Naive thymus-derived CD8-positive, alpha-beta T cell (primary cell): ENCODE measurements around the gene TMSB15B. TPM values are rescaled to one million over a fixed set of nuclear protein-coding genes. Genes with fewer than 3 reads are reported as not detected.
"Not testable (repeated sequence)": the region's sequence is repeated elsewhere in the genome, so short reads cannot be mapped to it uniquely, and the experiment has no call there.

Experiments
- ATAC-seq, 2 donors: fragments of 150-1000 bp; cut with Tn5 transposase in 1 of 2; sonication (Bioruptor Pico), chemical (Tn5 transposase) in 1 of 2; 1 replicate in 1 of 2; 2 replicates in 1 of 2; pipeline ENCODE4 v1.10.0; 2021; ENCODE audit warnings: mild to moderate bottlenecking in 2 of 2, moderate library complexity in 2 of 2
- POLR2A ChIA-PET: fragments of 350-600 bp; sonication (Branson Sonifier 250); formaldehyde crosslinking; loops from one replicate; lab custom pipeline; 2021; ENCODE audit warnings: antibody characterized with exemption; lab: Charles Lee
- DNase-seq, 10 donors: peaks; one replicate each; pipeline versions ENCODE4 v3.0.0 to v3.0.0-alpha.2; 2020 to 2022
- H3K27ac Mint-ChIP-seq, 10 donors: one replicate each; pipeline ENCODE4 v1.8.0; 2020 to 2022; ENCODE audit warnings: mild to moderate bottlenecking in 10 of 10, mixed read lengths in 10 of 10, moderate library complexity in 4 of 10, inconsistent platforms in 1 of 10
- H3K27me3 Mint-ChIP-seq, 5 donors: one replicate each; pipeline ENCODE4 v1.8.0; 2021 to 2022; ENCODE audit warnings: mixed read lengths in 5 of 5
- H3K36me3 Mint-ChIP-seq, 3 donors: one replicate each; pipeline ENCODE4 v1.8.0; 2020 to 2022; ENCODE audit warnings: mixed read lengths in 3 of 3, mild to moderate bottlenecking in 2 of 3, inconsistent platforms in 1 of 3
- H3K4me1 Mint-ChIP-seq, 4 donors: one replicate each; pipeline ENCODE4 v1.8.0; 2021 to 2022; ENCODE audit warnings: mixed read lengths in 4 of 4
- H3K4me3 Mint-ChIP-seq, 10 donors: one replicate each; pipeline ENCODE4 v1.8.0; 2020 to 2022; ENCODE audit warnings: mild to moderate bottlenecking in 10 of 10, mixed read lengths in 10 of 10, moderate library complexity in 6 of 10, inconsistent platforms in 1 of 10
- H3K9me3 Mint-ChIP-seq, 9 donors: one replicate each; pipeline ENCODE4 v1.8.0; 2020 to 2022; ENCODE audit warnings: mixed read lengths in 9 of 9, mild to moderate bottlenecking in 3 of 9, inconsistent platforms in 1 of 9, moderate library complexity in 1 of 9
- polyA plus RNA-seq, 3 donors: library from polyadenylated mRNA; unstranded; fragments of 300-500 nt; fragmentation: Illumina TruSeq; gene quantifications; one replicate each; pipeline ENCODE4 v1.2.3, GENCODE V29; 2021
- total RNA-seq, 8 experiments: library from RNA in 2 of 8; stranded (reverse) in 2 of 8; gene quantifications; one replicate each; pipeline ENCODE4 v1.2.3 and lab custom pipeline; 2021 to 2026

TMSB15B gene
- total and polyA plus RNA-seq, 5 experiments from 2014 or later, result 6.1 to 11.8 (median 9.5) TPM

GRCh38 chrX:103953353-103953752 is 9.1 kb upstream of the TMSB15B start:
- POLR2A ChIA-PET, result no interaction called here
- Mint-ChIP-seq H3K9me3 (peaks cover 0 to 3% (median 0%) of the 10 kb centered on the region in 9 donors), H3K4me1 (no peaks in the 10 kb centered on the region), H3K27ac (no peak overlapping the region), H3K27me3 (no peaks in the 10 kb centered on the region), H3K36me3 (no peaks in the 10 kb centered on the region), H3K4me3 (no peak overlapping the region)
- ATAC-seq (no peak), DNase-seq (no peak)

GRCh38 chrX:103954259-103954658 is 8.2 kb upstream of the TMSB15B start:
- Mint-ChIP-seq H3K4me1 (no peaks in the 10 kb centered on the region), H3K4me3 (no peak overlapping the region), H3K27ac (no peak overlapping the region), H3K36me3 (no peaks in the 10 kb centered on the region), H3K27me3 (no peaks in the 10 kb centered on the region), H3K9me3 (peaks cover 0 to 3% (median 0%) of the 10 kb centered on the region in 9 donors)
- POLR2A ChIA-PET, result no interaction called here
- no peak for DNase-seq
- ATAC-seq, result no peak

- H3K4me3 Mint-ChIP-seq, H3K27ac Mint-ChIP-seq, H3K9me3 Mint-ChIP-seq, POLR2A ChIA-PET, H3K27me3 Mint-ChIP-seq, DNase-seq, ATAC-seq, H3K4me1 Mint-ChIP-seq, H3K36me3 Mint-ChIP-seq: not testable (repeated sequence)
These were observed 1.8 kb upstream of the TMSB15B start for GRCh38 chrX:103960599-103960998.

- H3K9me3 Mint-ChIP-seq, ATAC-seq, H3K27me3 Mint-ChIP-seq, H3K36me3 Mint-ChIP-seq, H3K4me1 Mint-ChIP-seq, H3K4me3 Mint-ChIP-seq, POLR2A ChIA-PET, DNase-seq, H3K27ac Mint-ChIP-seq: not testable (repeated sequence)
These were observed 21.1 kb downstream of the TMSB15B start for GRCh38 chrX:103983508-103983907.

- Mint-ChIP-seq H3K27me3 (peaks cover 0 to 3% (median 1%) of the 10 kb centered on the region in 5 donors), H3K9me3 (no peaks in the 10 kb centered on the region), H3K4me3 (no peak overlapping the region), H3K27ac (no peak overlapping the region), H3K36me3 (no peaks in the 10 kb centered on the region), H3K4me1 (no peaks in the 10 kb centered on the region)
- POLR2A ChIA-PET, result no interaction called here
- DNase-seq, result no peak
- ATAC-seq, result no peak
These were observed 36.8 kb downstream of the TMSB15B start for GRCh38 chrX:103999234-103999633.

GRCh38 chrX:104008831-104009230 is 46.4 kb downstream of the TMSB15B start:
- Mint-ChIP-seq H3K9me3 (no peaks in the 10 kb centered on the region), H3K27ac (no peak overlapping the region), H3K36me3 (no peaks in the 10 kb centered on the region), H3K4me3 (no peak overlapping the region), H3K27me3 (peaks cover 0 to 11% (median 1%) of the 10 kb centered on the region in 5 donors), H3K4me1 (no peaks in the 10 kb centered on the region)
- ATAC-seq (no peak), DNase-seq (no peak)
- POLR2A ChIA-PET, result no interaction called here

GRCh38 chrX:104013158-104013557 is 50.7 kb downstream of the TMSB15B start:
- DNase-seq, result no peak
- POLR2A ChIA-PET, result no interaction called here
- no peaks in the 10 kb centered on the region for H3K36me3 Mint-ChIP-seq
- ATAC-seq, result no peak
- no peaks in the 10 kb centered on the region for H3K4me1 Mint-ChIP-seq
- no peak overlapping the region for H3K4me3 Mint-ChIP-seq
- H3K27ac Mint-ChIP-seq, result no peak overlapping the region
- no peaks in the 10 kb centered on the region for H3K9me3 Mint-ChIP-seq
- H3K27me3 Mint-ChIP-seq, result peaks cover 0 to 4% (median 0%) of the 10 kb centered on the region in 5 donors

GRCh38 chrX:104013606-104014005 is 51.2 kb downstream of the TMSB15B start, which contains the start of gene H2BW1:
TSS of gene H2BW1 (minus strand) at chrX:104013708. CDS start at chrX:104013576, 132 bp downstream.
- no peaks in the 10 kb centered on the region for H3K4me1 Mint-ChIP-seq
- no peak within 1 kb of the TSS for H3K4me3 Mint-ChIP-seq
- ATAC-seq, result no peak
- H3K27ac Mint-ChIP-seq, result no peak within 1 kb of the TSS
- POLR2A ChIA-PET, result no interaction called here
- no peak for DNase-seq
- no peaks in the 10 kb centered on the region for H3K36me3 Mint-ChIP-seq
- H3K27me3 Mint-ChIP-seq, result peaks cover 0 to 4% (median 0%) of the 10 kb centered on the region in 5 donors
- no peaks in the 10 kb centered on the region for H3K9me3 Mint-ChIP-seq

- H3K4me3 Mint-ChIP-seq, DNase-seq, ATAC-seq, H3K27me3 Mint-ChIP-seq, H3K36me3 Mint-ChIP-seq, H3K9me3 Mint-ChIP-seq, H3K27ac Mint-ChIP-seq, POLR2A ChIA-PET, H3K4me1 Mint-ChIP-seq: not testable (repeated sequence)
These were observed 53.1 kb downstream of the TMSB15B start for GRCh38 chrX:104015576-104015975.

Other genes with a start within 250 kb of the TMSB15B start
- not detected for gene PLP1, start 185.8 kb upstream of the TMSB15B start, total RNA-seq
- not detected for gene PLP1, start 185.8 kb upstream of the TMSB15B start, polyA plus RNA-seq
- gene RAB9B, start 130.4 kb upstream of the TMSB15B start, total RNA-seq, result under 1 TPM; 0.49 to 0.52 TPM
- under 1 TPM in 2 of 3 donors, not detected in 1; 0.14 to 0.69 TPM for gene RAB9B, start 130.4 kb upstream of the TMSB15B start, polyA plus RNA-seq
- not detected for gene H2BW1, start 51.1 kb downstream of the TMSB15B start, total RNA-seq
- not detected for gene H2BW1, start 51.1 kb downstream of the TMSB15B start, polyA plus RNA-seq
- not detected for gene H2BW2, start 77.3 kb downstream of the TMSB15B start, total RNA-seq
- not detected for gene H2BW2, start 77.3 kb downstream of the TMSB15B start, polyA plus RNA-seq
- 1 to 10 TPM; 5.3 to 5.4 TPM for gene TMSB15C, start 113.6 kb downstream of the TMSB15B start, total RNA-seq
- under 1 TPM; 0.86 to 0.99 (median 0.94) TPM for gene TMSB15C, start 113.6 kb downstream of the TMSB15B start, polyA plus RNA-seq
- gene ZCCHC18, start 149.9 kb downstream of the TMSB15B start, total RNA-seq, result 10 to 100 TPM; 24.2 to 26.2 TPM
- gene ZCCHC18, start 149.9 kb downstream of the TMSB15B start, polyA plus RNA-seq, result 1 to 10 TPM; 1.9 to 6.0 (median 3.4) TPM
- 10 to 100 TPM; 27.3 to 28.9 TPM for gene SLC25A53, start 194.4 kb downstream of the TMSB15B start, total RNA-seq
- gene SLC25A53, start 194.4 kb downstream of the TMSB15B start, polyA plus RNA-seq, result 10 to 100 TPM in 1 of 3 donors, 1 to 10 TPM in 2; 8.5 to 10.0 (median 9.8) TPM
- gene FAM199X, start 203.8 kb downstream of the TMSB15B start, total RNA-seq, result 10 to 100 TPM; 19.9 to 21.4 TPM
- 1 to 10 TPM; 7.6 to 8.7 (median 8.4) TPM for gene FAM199X, start 203.8 kb downstream of the TMSB15B start, polyA plus RNA-seq